HepG2 (cell line): ENCODE results near the gene CDT1. TPM values are rescaled to one million over a fixed set of nuclear protein-coding genes. Genes with fewer than 3 reads are reported as not detected.

Experiments
- ATAC-seq: fragments of 200-7000 bp; cut with Tn5 transposase; 3 replicates; pipeline ENCODE4 v1.9.1; 2020; ENCODE audit warnings: mild to moderate bottlenecking, moderate library complexity
- BruUV-seq: library from RNA; stranded (reverse); fragments of 400-500 nt; replicated peaks from 2 replicates; lab custom pipeline; 2021; lab: Mats Ljungman, UMichigan
- CTCF ChIA-PET: fragments of 300-600 bp; formaldehyde crosslinking; extraction: SDS; loops from one replicate; lab custom pipeline; 2021; ENCODE audit warnings: low total read pairs, inconsistent platforms, low intra/inter-chr PET ratio; lab: Yijun Ruan, JAX
- POLR2A ChIA-PET: fragments of 350-600 bp; sonication (Branson Sonifier 250); formaldehyde crosslinking; loops from one replicate; lab custom pipeline; 2020; ENCODE audit warnings: antibody characterized with exemption, inconsistent platforms; lab: Yijun Ruan, JAX
- DNase-seq: peaks from one replicate; pipeline ENCODE4 v3.0.0-alpha.2; 2015; ENCODE audit warnings: low spot score
- FAIRE-seq: peaks from 3 replicates; lab custom pipeline; 2011; peaks lifted over from hg19 to GRCh38; lab: Jason Lieb, UNC
- H2AFZ ChIP-seq: one replicate; pipeline ENCODE4 v1.6.1; 2011; ENCODE audit warnings: low read length, inconsistent platforms
- H3K27ac ChIP-seq: fragments of 300-600 bp; 3 replicates; pipeline ENCODE4 v1.8.0; 2011; ENCODE audit warnings: mixed run types, mild to moderate bottlenecking, mixed read lengths, low read length, inconsistent platforms; ENCODE audit not compliant: insufficient read depth; ENCODE audit errors: extremely low read length
- H3K27me3 ChIP-seq, 2 experiments: fragments of 200-600 bp in 1 of 2; 2 replicates in 1 of 2; 3 replicates in 1 of 2; pipeline versions ENCODE4 v1.6.0 to v1.8.0; 2011; ENCODE audit warnings: low read length in 2 of 2, mild to moderate bottlenecking in 2 of 2, moderate library complexity in 2 of 2, inconsistent platforms in 1 of 2; ENCODE audit not compliant: insufficient read depth in 2 of 2, control insufficient read depth in 1 of 2
- H3K36me3 ChIP-seq, 2 experiments: fragments of 200-600 bp in 1 of 2; replicated peaks in 1 of 2; 2 replicates in 1 of 2; 3 replicates in 1 of 2; pipeline versions ENCODE4 v1.5.1 to v1.8.0; 2011; ENCODE audit warnings: low read length in 2 of 2, inconsistent platforms in 1 of 2; ENCODE audit not compliant: insufficient read depth in 2 of 2, control insufficient read depth in 1 of 2
- H3K4me1 ChIP-seq: 2 replicates; pipeline ENCODE4 v1.5.1; 2012; ENCODE audit warnings: low read length, inconsistent platforms; ENCODE audit not compliant: insufficient read depth
- H3K4me2 ChIP-seq: 2 replicates; pipeline ENCODE4 v1.6.0; 2011; ENCODE audit warnings: low read depth, low read length, inconsistent platforms
- H3K4me3 ChIP-seq, 3 experiments: fragments of 200-600 bp in 1 of 3; sonication (generic), shearing (Covaris generic) in 1 of 3; replicated peaks in 1 of 3; 2 replicates each; pipeline ENCODE4 v1.5.1; 2011 to 2016; ENCODE audit warnings: low read length in 3 of 3, inconsistent platforms in 2 of 3, low read depth in 2 of 3, mild to moderate bottlenecking in 2 of 3, control low read depth in 1 of 3, mixed read lengths in 1 of 3; ENCODE audit not compliant: insufficient read depth in 1 of 3
- H3K79me2 ChIP-seq: one replicate; pipeline ENCODE4 v1.6.1; 2011; ENCODE audit warnings: low read length, inconsistent platforms; ENCODE audit not compliant: insufficient read depth
- H3K9ac ChIP-seq: 2 replicates; pipeline ENCODE4 v1.6.0; 2011; ENCODE audit warnings: mild to moderate bottlenecking, low read depth, low read length, inconsistent platforms; ENCODE audit not compliant: insufficient read depth
- H3K9me3 ChIP-seq: 2 replicates; pipeline ENCODE4 v1.5.1; 2012; ENCODE audit warnings: mild to moderate bottlenecking, low read length
- H4K20me1 ChIP-seq: 2 replicates; pipeline ENCODE4 v1.6.0; 2011; ENCODE audit warnings: inconsistent platforms, mild to moderate bottlenecking, low read length, moderate library complexity; ENCODE audit not compliant: insufficient read depth
- BORCS8-MEF2B ChIP-seq: sonication (generic); formaldehyde crosslinking; IDR thresholded peaks from 2 replicates; pipeline ENCODE4 v1.8.0; 2022; ENCODE audit warnings: mild to moderate bottlenecking, missing genetic modification reagents
- CHD2 ChIP-seq: IDR thresholded peaks from 2 replicates; pipeline ENCODE4 v1.6.1; 2011; ENCODE audit warnings: low read depth, low read length, improper control_type of control experiment
- GATAD1 ChIP-seq: IDR thresholded peaks from 2 replicates; pipeline ENCODE4 v1.6.1; 2016; ENCODE audit warnings: missing genetic modification reagents, missing compliant biosample characterization
- HMGXB4 ChIP-seq, 2 experiments: sonication (generic) in 1 of 2; formaldehyde crosslinking in 1 of 2; IDR thresholded peaks; 2 replicates each; pipeline versions ENCODE4 v1.4.0 to v1.6.1; 2018 to 2020; ENCODE audit warnings: missing genetic modification reagents in 2 of 2, borderline replicate concordance in 1 of 2, low read depth in 1 of 2, mild to moderate bottlenecking in 1 of 2, missing biosample characterization in 1 of 2
- HNRNPK ChIP-seq: fragments of 200-400 bp; formaldehyde crosslinking; IDR thresholded peaks from 2 replicates; pipeline ENCODE4 v1.6.1; 2018; ENCODE audit warnings: low read length, low read depth, moderate library complexity, mild to moderate bottlenecking; ENCODE audit not compliant: poor library complexity, severe bottlenecking
- MAZ ChIP-seq, 2 experiments: sonication (generic) in 1 of 2; formaldehyde crosslinking in 1 of 2; IDR thresholded peaks; 2 replicates each; pipeline versions ENCODE4 v1.5.0 to v1.6.1; 2012 to 2020; ENCODE audit warnings: low read depth in 2 of 2, mild to moderate bottlenecking in 2 of 2, borderline replicate concordance in 1 of 2, improper control_type of control experiment in 1 of 2, low read length in 1 of 2, missing genetic modification reagents in 1 of 2, moderate library complexity in 1 of 2
- NCOA2 ChIP-seq: sonication (generic); formaldehyde crosslinking; IDR thresholded peaks from 2 replicates; pipeline ENCODE4 v1.8.0; 2022; ENCODE audit warnings: inconsistent platforms
- POLR2A ChIP-seq, 2 experiments: IDR thresholded peaks; 2 replicates each; pipeline ENCODE4 v1.6.1; 2011; ENCODE audit warnings: low read depth in 2 of 2, low read length in 2 of 2, mild to moderate bottlenecking in 1 of 2, moderate library complexity in 1 of 2; ENCODE audit not compliant: insufficient read depth in 1 of 2
- RAD21 ChIP-seq: fragments of 450-650 bp; formaldehyde crosslinking; IDR thresholded peaks from 2 replicates; pipeline ENCODE4 v1.5.0; 2020; ENCODE audit warnings: mild to moderate bottlenecking
- SATB2 ChIP-seq: sonication (generic); formaldehyde crosslinking; IDR thresholded peaks from 2 replicates; pipeline ENCODE4 v1.5.0; 2020; ENCODE audit warnings: missing genetic modification reagents
- SKIL ChIP-seq: sonication (generic); formaldehyde crosslinking; IDR thresholded peaks from 2 replicates; pipeline ENCODE4 v1.8.0; 2022; ENCODE audit warnings: missing genetic modification reagents, mild to moderate bottlenecking, moderate library complexity, borderline replicate concordance
- TEAD3 ChIP-seq: optimal IDR thresholded peaks from 2 replicates; pipeline ENCODE3; 2016; ENCODE audit warnings: borderline replicate concordance
- ZBTB14 ChIP-seq: sonication (generic); formaldehyde crosslinking; IDR thresholded peaks from 2 replicates; pipeline ENCODE4 v1.4.0; 2020; ENCODE audit warnings: missing genetic modification reagents
- ZC3H4 ChIP-seq: sonication (generic); formaldehyde crosslinking; IDR thresholded peaks from 2 replicates; pipeline ENCODE4 v1.4.0; 2020; ENCODE audit warnings: missing genetic modification reagents, borderline replicate concordance
- ZNF124 ChIP-seq: sonication (generic); formaldehyde crosslinking; IDR thresholded peaks from 2 replicates; pipeline ENCODE4 v1.4.0; 2020; ENCODE audit warnings: missing genetic modification reagents
- ZNF17 ChIP-seq: sonication (generic); formaldehyde crosslinking; IDR thresholded peaks from 2 replicates; pipeline ENCODE4 v1.5.0; 2020; ENCODE audit warnings: mild to moderate bottlenecking, missing genetic modification reagents
- ZNF317 ChIP-seq: sonication (generic); formaldehyde crosslinking; IDR thresholded peaks from 2 replicates; pipeline ENCODE4 v1.5.0; 2020; ENCODE audit warnings: mild to moderate bottlenecking, missing genetic modification reagents
- ZSCAN21 ChIP-seq: sonication (generic); formaldehyde crosslinking; IDR thresholded peaks from 2 replicates; pipeline ENCODE4 v1.8.0; 2022; ENCODE audit warnings: mild to moderate bottlenecking, missing genetic modification reagents, moderate library complexity, borderline replicate concordance
- WGBS: methylation state at CpG from one replicate; pipeline ENCODE4 v1.1.6; 2017; ENCODE audit warnings: low lambda C conversion rate; 5-methylcytosine and 5-hydroxymethylcytosine counted together
- in situ Hi-C: cut with HindIII; loops from 2 replicates; pipeline ENCODE4 v1.10.0; 2017; ENCODE audit warnings: low pct_unique_long_range_greater_than_20kb; ENCODE audit not compliant: extremely low pct_ligation_motif_present
- intact Hi-C: fragments of 100-400 bp; cut with micrococcal nuclease; formaldehyde crosslinking; loops from one replicate; pipeline ENCODE4 v1.10.0; 2022; ENCODE audit not compliant: unreplicated experiment
- polyA plus RNA-seq, 8 experiments: library from polyadenylated mRNA; depleted of rRNA in 3 of 8; stranded (reverse) in 7 of 8; unstranded in 1 of 8; fragments of >200 nt; fragmentation: Illumina TruSeq in 4 of 8; extraction: Trizol in 4 of 8; gene quantifications; 2 replicates each; pipeline versions ENCODE4 v1.2.1 to v1.2.3, GENCODE V29; 2011 to 2016; ENCODE audit warnings: low read depth in 4 of 8, missing spikeins in 1 of 8, mixed read lengths in 1 of 8; ENCODE audit not compliant: insufficient read depth in 1 of 8
- total RNA-seq, 5 experiments: library from RNA; depleted of rRNA; stranded (reverse); fragments of >200 nt; fragmentation: Illumina TruSeq; extraction: Trizol; gene quantifications; 2 replicates each; pipeline ENCODE4 v1.2.3, GENCODE V29; 2016; ENCODE audit warnings: low read depth in 1 of 5

The CDT1 gene
- total and polyA plus RNA-seq, 2 of the 13 experiments (the other 11 are each of a cell fraction or from before 2014, with no cell fraction given), result 23.1 to 23.8 TPM

GRCh38 chr16:88857728-88858339, 54.2 kb downstream of the CDT1 start:
- Histone ChIP-seq H3K9ac (peak overlapping the region; percentile 82), H4K20me1 (no peaks in the 10 kb centered on the region), H3K27ac (peak overlapping the region; percentile 62), H3K27me3 (no peaks in the 10 kb centered on the region; a peak in 1 of 5 replicates), H3K4me2 (peak overlapping the region; percentile 80), H3K4me3 (peak overlapping the region; percentile 68 to 100 (median 98)), H3K9me3 (no peaks in the 10 kb centered on the region), H2AFZ (no peak overlapping the region), H3K4me1 (peaks cover 15% of the 10 kb centered on the region), H3K79me2 (peaks cover 12% of the 10 kb centered on the region), H3K36me3 (peaks cover 12 to 28% of the 10 kb centered on the region in 2 experiments)
- ChIA-PET POLR2A (interaction anchor here (1.0 to 2.3 kb wide), 6 partner anchors 46 to 313 kb away, joined by 3 to 29 read pairs (median 8); partner anchors contain the start of genes APRT, CDH15 and PIEZO1), CTCF (interaction anchor here (1.5 to 2.3 kb wide), 4 partner anchors 18 to 120 kb away, joined by 8 to 22 read pairs (median 12); no protein-coding TSS in a partner anchor)
- ATAC-seq, result peak; percentile 83
- intact Hi-C loops, result loop anchor here (1.0 to 5.0 kb wide), 3 partner anchors 19 to 101 kb away; no protein-coding TSS in a partner anchor
- no TSS peak for BruUV-seq
- peak; percentile 93 for FAIRE-seq
- WGBS, result 12% methylated on average over 12 of the region's 12 CpGs
- in situ Hi-C loops, result loop anchor here (5.0 kb wide), 2 partner anchors 46 to 101 kb away; partner anchors contain the start of gene APRT
- peak; percentile 75 for DNase-seq
- TF ChIP-seq ZNF124 (0 out of 2 replicates have a peak, but pooled peaks have one; percentile 65), ZC3H4 (CRISPR knock-in tag) (0 out of 2 replicates have a peak, but pooled peaks have one; percentile 11), NCOA2 (CRISPR knock-in tag) (no peak), CHD2 (peak; percentile 40; the same call in 1 of the 2 replicates), BORCS8-MEF2B (no peak), TEAD3 (CRISPR knock-in tag) (peak; percentile 30), ZNF17 (no peak), HMGXB4 (CRISPR knock-in tag; IDR thresholded peaks at IDR 0.05; ENCODE audit: borderline replicate concordance in 1 of 2, low read depth in 1 of 2) (peak; percentile 54 to 93; a peak in 3 of 4 replicates), MAZ (IDR thresholded peaks at IDR 0.05; ENCODE audit: borderline replicate concordance, low read depth, low read length) (no peak), MAZ (CRISPR knock-in tag; IDR thresholded peaks at IDR 0.05; ENCODE audit: low read depth) (no peak; the same call in 1 of the 2 replicates), SKIL (CRISPR knock-in tag) (0 out of 2 replicates have a peak, but pooled peaks have one; percentile 16), HNRNPK (no peak), SATB2 (no peak), GATAD1 (CRISPR knock-in tag) (peak; percentile 41; the same call in 1 of the 2 replicates), POLR2A (IDR thresholded peaks at IDR 0.05; ENCODE audit: insufficient read depth in 1 of 2, low read depth in 2 of 2, low read length in 2 of 2) (0 out of 4 replicates have a peak, but pooled peaks of 1 of the 2 experiments have one; percentile 20), ZNF317 (CRISPR knock-in tag) (0 out of 2 replicates have a peak, but pooled peaks have one; percentile 6), RAD21 (CRISPR knock-in tag) (peak; percentile 70), ZBTB14 (CRISPR knock-in tag) (no peak), ZSCAN21 (CRISPR knock-in tag) (peak; percentile 24; the same call in 1 of the 2 replicates)
